ENCODE results near the gene LLGL1. TPM values are rescaled to one million over a fixed set of nuclear protein-coding genes. Genes with fewer than 3 reads are reported as not detected.

LLGL1 gene
- 65.0 and 66.2 TPM in 2 replicates for total RNA-seq (2021)
- long read RNA-seq, full-length matches to known transcripts = 2 of 14 reads
- long read RNA-seq, partial matches to known transcripts = 4 of 14 reads
- long read RNA-seq, other reads (novel, unspliced or antisense) = 8 of 14 reads

GRCh38 chr17:18225121-18225641, at the start of gene LLGL1:
TSS of gene LLGL1 (plus strand) at chr17:18225635. CDS start at chr17:18225683, 48 bp downstream.
- H4K20me1 ChIP-seq (ENCODE audit: control insufficient read depth, insufficient read depth, insufficient read length) = no peaks in the 10 kb centered on the region
- no peak within 1 kb of the TSS for H2BK15ac ChIP-seq (ENCODE audit: low read depth, low read length)
- H3K27ac Mint-ChIP-seq = peak within 1 kb of the TSS; percentile 100
- no peak for TF ChIP-seq CTCF (conservative IDR thresholded peaks at IDR 0.05)
- no peak within 1 kb of the TSS for H2BK20ac ChIP-seq (ENCODE audit: low read depth, low read length, poor library complexity, severe bottlenecking)
- peaks cover 9% of the 10 kb centered on the region for H3K79me1 ChIP-seq (ENCODE audit: insufficient read depth, low read depth, low read length, poor library complexity, severe bottlenecking)
- DNase-seq = peak; percentile 98
- peaks cover 23% of the 10 kb centered on the region; the same call in 1 of the 2 replicates for H3K79me2 ChIP-seq (ENCODE audit: insufficient read depth, low read length)
- H3K56ac ChIP-seq (ENCODE audit: insufficient read length, low read depth, low read length) = no peak within 1 kb of the TSS
- H3K23ac ChIP-seq (ENCODE audit: insufficient read length, low read depth, low read length) = no peak within 1 kb of the TSS
- H3K27me3 Mint-ChIP-seq (ENCODE audit: low read depth) = no peaks in the 10 kb centered on the region
- H3K18ac ChIP-seq (ENCODE audit: insufficient read length, low read depth, low read length) = peak within 1 kb of the TSS; percentile 88
- H3K4me3 Mint-ChIP-seq = peak within 1 kb of the TSS; percentile 96 to 98
- H3K4me2 ChIP-seq (ENCODE audit: insufficient read depth, insufficient read length, low read length) = peak within 1 kb of the TSS; percentile 99
- peak within 1 kb of the TSS; percentile 84 for H3K9ac ChIP-seq (ENCODE audit: extremely low read depth, insufficient read length, low read length)
- H2BK12ac ChIP-seq (ENCODE audit: insufficient read length, low read depth, low read length) = peak within 1 kb of the TSS; percentile 18
- H2AK5ac ChIP-seq (ENCODE audit: insufficient read length, low read length) = no peak within 1 kb of the TSS
- H3K36me3 Mint-ChIP-seq (ENCODE audit: insufficient read depth in 1 of 3, low read depth in 3 of 3) = peaks cover 2 to 5% (median 4%) of the 10 kb centered on the region in 3 experiments; a peak in 3 of 7 replicates
- no peak within 1 kb of the TSS; the same call in 1 of the 2 replicates for H3K4ac ChIP-seq (ENCODE audit: low read depth, low read length)
- H2AFZ ChIP-seq (ENCODE audit: low read length) = no peak within 1 kb of the TSS
- peak within 1 kb of the TSS; percentile 11 for H3T11ph ChIP-seq (ENCODE audit: low read length)
- no peaks in the 10 kb centered on the region; a peak in 1 of 5 replicates for H3K9me3 Mint-ChIP-seq
- H3K4me1 ChIP-seq (ENCODE audit: insufficient read depth, low read length) = peaks cover 3% of the 10 kb centered on the region; the same call in 1 of the 2 replicates
- H2BK120ac ChIP-seq (ENCODE audit: low read depth, low read length, poor library complexity, severe bottlenecking) = no peak within 1 kb of the TSS
- H4K8ac ChIP-seq (replicated peaks; ENCODE audit: insufficient read length, low read depth, low read length) = no peak within 1 kb of the TSS
- H2BK5ac ChIP-seq (ENCODE audit: insufficient read length, low read length) = no peak within 1 kb of the TSS
- peaks cover 22 to 28% of the 10 kb centered on the region in 2 experiments for H3K4me1 Mint-ChIP-seq
- no peak within 1 kb of the TSS for H4K5ac ChIP-seq (ENCODE audit: insufficient read length, low read depth, low read length)
- H3K27me3 ChIP-seq (ENCODE audit: insufficient read depth, low read length) = no peaks in the 10 kb centered on the region
- WGBS (ENCODE audit: extremely low coverage, insufficient read length, low lambda C conversion rate) = no CpG with 5 or more reads among the region's 60 CpGs
- H3K14ac ChIP-seq (ENCODE audit: insufficient read depth, low read length) = peak within 1 kb of the TSS; percentile 94
- no peak within 1 kb of the TSS for H4K91ac ChIP-seq (ENCODE audit: insufficient read length, low read depth, low read length)
- H3K23me2 ChIP-seq (ENCODE audit: insufficient read length, low read depth, low read length, poor library complexity, severe bottlenecking) = peaks cover 11% of the 10 kb centered on the region
- no peaks in the 10 kb centered on the region for H3K9me3 ChIP-seq (ENCODE audit: control insufficient read depth, low read depth, low read length)
- peak within 1 kb of the TSS; percentile 93 for H3K27ac ChIP-seq (ENCODE audit: insufficient read length, low read depth, low read length)

Measured in H9 (cell line).